ENCODE data around the gene DPY19L1. TPM values are rescaled to one million over a fixed set of nuclear protein-coding genes. Genes with fewer than 3 reads are reported as not detected.
"Not testable (repeated sequence)": the region's sequence is repeated elsewhere in the genome, so short reads cannot be mapped to it uniquely, and the experiment has no call there.

Gene DPY19L1
- polyA plus RNA-seq, 1 donor = 16.0 TPM

DNA sequence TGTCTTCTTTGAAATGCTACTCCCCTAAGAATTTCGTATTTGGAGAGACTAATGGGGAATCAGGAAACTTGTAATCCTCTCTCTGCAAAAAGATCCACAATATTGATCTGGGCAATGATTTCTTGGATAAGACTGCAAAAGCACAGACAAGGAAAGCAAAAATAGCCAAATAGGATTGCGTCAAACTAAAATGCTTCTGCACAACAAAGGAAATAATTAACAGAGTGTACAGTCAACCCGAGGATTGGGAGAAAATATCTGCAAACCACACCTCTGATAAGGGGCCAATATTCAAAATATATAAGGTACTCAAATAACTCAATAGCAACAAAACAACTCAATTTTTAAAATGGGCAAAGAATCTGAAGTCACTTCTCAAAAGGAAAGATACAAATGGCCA, 52.1 kb downstream of the DPY19L1 start:
- DNase-seq = not testable (repeated sequence)

DNA sequence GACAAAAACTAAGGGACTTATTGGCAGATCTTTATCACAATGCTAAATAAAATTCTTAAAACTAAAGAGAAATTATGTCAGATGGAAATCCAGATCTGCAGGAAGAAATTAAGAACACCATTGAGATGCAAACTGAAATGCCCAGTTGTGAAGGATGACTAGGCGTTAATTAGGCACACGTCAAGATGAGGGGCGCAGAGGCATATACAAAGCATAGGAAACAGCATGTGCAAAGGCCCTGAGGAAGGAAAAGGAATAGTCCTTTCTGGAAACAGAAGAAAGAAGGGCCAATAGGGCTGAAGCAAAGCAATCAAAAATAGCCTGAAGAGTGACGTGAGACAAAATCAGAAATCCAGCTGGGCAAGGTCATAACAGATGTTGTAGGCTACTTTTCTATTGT, 53.1 kb downstream of the DPY19L1 start:
- not testable (repeated sequence) for DNase-seq

DNA sequence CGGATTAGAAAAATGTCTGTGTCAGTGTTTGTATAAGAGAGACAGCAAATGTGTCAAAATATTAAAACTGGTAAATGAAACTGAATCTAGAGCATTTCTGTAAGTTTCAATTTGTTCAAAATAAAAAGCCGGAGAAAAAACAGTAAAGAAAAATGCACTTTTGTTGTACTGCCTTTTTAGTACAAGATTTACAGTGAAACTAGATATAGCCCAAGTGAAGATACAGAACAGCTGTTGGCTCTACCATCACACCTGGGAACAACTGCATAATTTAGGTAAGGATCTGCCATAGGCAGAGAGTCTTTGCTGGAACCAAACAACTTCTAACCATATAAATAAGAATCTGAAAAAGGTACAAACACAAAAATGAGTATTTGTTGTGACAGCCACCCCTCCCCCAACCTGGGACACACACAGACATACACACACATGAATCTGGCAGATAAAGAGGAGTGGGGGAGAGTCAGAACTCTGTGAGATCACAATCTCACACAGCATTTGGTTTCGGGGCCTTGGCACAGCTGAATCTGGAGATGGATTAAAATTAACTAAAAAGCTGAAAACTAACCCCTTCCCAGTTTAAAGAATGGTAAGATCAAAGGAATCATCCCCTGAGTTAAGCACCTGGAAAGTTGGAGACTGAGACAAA, 54.8 kb downstream of the DPY19L1 start:
- DNase-seq = no peak

DNA sequence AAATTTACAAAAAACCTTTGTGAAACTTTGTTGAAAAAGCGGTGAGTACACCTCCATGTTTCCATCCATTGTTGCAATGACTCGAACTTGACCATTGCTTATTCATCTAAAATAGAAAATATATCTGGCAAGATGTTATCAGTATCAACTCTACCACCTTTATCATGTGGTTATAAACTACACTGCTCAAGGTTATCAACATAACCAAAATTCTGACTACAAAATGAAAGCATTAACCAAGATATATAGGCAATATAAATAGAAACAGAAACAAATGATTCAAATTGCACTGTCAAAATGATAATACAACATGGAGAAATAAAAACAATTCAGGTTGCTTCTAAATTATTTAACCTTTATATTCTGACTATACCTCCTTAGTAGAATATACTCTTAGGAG, 58.2 kb downstream of the DPY19L1 start:
- not testable (repeated sequence) for DNase-seq

DNA sequence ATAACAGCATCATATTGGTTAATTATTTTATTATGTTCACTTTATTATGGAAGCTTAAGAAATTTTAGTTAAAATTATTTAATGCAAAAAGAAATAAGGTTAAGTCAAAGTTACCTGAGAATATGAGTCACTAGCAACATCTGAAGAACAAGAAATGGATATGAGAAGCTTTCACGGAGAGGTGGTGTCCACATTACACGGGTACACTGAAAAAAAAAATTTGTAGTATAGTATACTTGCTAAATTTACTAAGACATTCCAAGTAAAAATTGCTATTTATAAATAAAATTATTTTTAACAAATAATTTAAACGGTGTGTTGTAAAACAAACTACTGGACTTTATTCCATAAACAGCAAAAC, 63.9 kb downstream of the DPY19L1 start:
- no peak for DNase-seq

DNA sequence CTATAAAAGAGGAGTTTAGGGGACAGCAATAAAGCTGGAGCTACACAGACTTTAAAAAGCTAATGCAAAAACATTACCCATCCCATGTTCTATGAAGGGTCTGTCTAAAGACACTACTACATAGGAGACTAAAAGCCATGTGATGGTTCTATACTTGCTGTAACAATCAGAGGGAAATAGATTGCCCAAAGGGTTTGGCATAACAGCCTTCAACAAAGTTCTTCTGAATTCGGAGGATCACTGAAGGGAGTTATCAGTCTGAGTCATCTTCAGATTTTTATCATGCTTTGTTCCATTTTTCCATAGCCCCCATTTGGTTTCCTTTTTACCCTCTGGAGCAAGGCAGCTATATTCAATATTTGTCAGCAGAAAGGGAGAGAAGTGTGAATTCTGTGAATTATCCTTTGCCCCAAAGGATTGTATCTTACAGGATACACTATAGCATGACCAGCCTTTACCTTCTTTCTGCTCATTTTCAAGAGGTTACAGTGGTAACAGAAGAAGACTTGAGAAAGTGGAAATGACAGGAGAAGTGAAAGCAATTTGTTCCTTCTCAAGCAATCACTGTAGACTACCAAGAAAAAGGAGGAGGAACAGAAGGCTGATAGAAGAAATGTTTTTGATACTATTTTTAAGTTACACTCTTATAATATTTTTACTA, 64.4 kb downstream of the DPY19L1 start:
- not testable (repeated sequence) for DNase-seq

DNA sequence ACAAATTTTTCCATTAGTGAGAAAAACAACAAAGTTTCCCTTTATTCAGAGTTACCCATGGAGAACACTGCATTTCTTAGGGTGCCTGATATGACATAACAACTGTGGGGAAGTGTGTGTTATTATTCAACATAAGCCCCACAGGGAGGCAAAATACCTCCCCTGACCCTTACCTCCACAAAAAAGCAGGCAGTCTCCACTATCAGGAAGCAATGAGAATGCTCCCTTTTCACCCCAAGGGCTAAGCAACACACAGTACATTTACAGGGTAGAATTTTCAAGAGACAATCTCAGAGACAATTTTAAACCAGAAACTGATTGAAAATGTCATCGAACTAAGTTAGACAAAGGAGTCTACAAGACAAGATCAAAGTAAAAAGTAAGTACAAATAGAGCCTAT, 69.5 kb downstream of the DPY19L1 start:
- DNase-seq = not testable (repeated sequence)

DNA sequence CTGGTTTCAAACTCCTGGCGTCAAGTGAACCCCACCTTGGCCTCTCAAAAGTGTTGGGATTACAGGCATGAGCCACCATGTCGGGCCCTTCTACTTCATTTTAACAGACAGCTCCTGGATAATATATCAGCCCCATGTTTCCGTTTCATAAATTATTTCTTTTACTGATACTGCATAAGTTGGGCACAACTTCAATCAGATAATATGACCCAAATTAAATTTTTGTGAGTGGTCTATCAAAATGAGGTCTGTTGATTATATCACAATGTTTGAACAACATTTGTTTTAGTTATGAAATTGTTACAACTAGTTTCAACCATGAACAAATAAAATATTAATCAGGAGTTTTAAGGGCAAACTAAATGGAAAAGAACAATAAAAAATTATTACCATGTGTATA, 70.8 kb downstream of the DPY19L1 start:
- DNase-seq = not testable (repeated sequence)

DNA sequence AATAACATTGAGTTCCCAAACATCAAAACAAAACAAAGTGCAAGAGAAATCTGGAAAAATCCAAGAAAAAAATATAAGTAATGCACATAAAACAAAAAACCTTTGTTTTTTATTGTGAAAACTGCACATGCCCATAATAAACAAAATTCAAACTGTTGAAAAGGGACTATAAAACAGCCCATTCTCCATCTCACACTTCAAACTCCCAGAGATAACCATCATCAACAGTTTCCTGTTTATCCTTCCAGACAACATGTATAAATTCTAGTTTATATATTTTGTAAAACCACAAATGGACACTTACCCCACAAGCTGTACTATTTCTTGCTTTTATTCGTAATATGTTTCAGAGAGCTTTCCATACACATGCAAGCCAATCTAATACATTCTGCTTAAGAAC, 79.3 kb downstream of the DPY19L1 start:
- DNase-seq = no peak

DNA sequence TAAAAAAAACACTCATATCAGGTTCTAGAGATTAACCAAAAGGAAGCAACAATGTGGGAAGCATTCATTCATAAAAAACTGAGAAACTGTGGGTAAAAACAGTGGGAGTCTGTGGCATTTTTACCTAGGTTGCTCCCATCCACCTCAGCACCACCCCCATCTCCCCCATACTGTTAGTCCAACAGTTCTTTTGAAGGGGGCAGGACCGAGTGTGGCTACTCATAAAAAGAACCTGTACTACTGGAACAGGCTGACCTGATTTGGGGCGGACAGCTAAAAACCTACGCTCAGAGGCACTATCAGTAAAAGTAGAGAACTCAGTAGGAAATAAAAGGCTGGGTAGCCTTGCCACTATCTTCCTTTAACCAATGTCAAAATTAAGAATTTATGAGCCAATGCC, 84.5 kb downstream of the DPY19L1 start:
- DNase-seq = no peak

DNA sequence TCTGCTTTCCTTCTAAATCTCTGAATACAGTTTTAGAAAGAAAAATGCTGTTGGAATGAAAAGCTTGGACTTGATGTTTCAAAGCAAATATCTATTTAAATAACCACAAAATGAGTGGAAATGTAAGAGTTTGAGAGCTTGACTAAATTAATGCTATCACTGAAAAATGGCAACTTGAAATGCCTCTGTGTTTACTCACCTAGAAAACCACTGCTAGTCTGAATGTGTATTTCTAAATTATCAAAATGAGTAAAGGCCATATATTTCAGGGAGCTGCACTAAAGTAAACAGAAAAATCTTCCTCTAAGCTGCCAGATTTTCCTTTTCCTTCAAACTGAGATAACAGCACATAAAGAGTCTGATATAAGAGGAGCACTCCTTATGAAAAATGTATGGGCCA, 87.9 kb downstream of the DPY19L1 start:
- DNase-seq = no peak

DNA sequence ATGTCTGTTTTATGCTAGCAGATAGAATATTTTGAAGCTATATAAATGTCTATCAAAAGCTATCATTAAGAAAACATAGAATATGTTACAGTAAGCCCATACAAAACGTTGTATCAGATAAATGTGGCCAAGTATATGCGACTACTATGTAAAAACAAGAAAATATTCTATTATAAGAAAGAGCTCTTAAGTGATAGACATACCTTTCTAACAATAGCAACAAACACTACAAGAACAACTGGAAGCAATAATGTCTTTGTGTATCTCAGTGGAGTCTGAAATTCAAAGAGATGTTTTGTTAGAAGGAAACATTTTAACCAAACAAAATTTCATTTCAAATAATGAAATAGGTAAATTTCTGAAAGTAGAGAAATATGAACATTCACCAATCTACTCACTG, 89.9 kb downstream of the DPY19L1 start:
- not testable (repeated sequence) for DNase-seq

DNA sequence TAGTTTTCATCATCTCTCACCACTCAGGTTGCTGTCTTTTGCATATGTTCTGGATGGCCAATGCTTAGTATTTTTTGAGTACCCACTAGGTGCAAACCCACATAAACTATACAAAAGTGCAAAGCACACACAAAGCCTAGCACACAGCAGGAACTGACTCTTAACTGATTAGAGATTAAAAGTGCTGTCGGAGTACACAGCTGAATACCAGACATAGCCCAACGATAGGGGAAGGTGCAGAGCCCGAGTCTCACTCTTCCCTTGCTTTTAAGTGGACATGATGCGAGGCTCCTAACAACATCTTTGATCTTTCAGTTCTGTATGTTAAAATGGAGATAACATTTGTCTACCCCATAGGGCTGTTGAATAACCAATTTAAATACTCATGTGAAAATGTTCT, 90.8 kb downstream of the DPY19L1 start:
- DNase-seq = no peak

DNA sequence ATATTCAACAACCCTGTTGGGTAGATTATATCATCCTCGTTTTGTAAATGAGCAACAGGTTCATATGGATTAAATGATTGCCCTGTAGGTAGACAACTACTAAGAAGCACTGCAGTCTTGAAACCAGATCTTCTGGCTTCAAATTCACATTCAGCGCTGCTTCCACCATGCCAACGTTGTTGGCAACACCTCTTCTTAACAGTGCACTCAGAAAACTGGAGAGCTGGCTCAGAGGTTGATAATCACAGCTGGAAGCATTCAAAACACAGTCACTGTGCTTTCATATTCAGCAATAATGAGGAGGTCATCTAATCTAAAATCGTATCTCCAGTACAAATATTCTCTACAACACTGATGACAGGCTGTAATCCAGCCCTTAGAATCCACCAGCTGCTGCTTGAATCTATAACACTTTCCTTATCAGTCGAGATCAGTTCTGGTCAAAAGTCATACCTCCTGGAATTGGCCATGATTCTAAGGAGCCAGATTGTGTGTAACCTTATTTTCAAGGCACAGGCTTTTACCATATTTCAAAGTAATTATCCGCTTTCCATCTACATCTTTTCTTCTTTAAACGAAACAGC, 91.3 kb downstream of the DPY19L1 start:
- DNase-seq = not testable (repeated sequence)

DNA sequence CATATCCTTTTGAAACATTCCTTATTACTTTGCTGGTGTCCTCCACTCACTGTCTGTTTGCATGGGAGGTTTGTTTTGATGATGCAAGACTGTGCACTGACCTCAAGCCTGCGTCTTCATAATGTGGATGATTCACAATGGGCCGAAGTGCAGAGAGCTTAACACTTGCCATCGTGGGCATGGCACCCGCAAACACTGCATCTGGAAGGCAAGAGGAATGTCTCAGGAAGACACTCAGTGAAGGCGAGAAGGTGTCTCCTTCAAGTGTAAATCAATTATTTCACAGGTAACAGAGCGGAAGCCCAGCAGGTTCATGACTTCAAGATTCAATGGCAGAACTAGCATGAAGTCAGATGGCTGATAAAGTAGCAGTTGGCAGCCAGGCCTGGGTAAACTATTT, 98.1 kb downstream of the DPY19L1 start:
- DNase-seq = no peak

DNA sequence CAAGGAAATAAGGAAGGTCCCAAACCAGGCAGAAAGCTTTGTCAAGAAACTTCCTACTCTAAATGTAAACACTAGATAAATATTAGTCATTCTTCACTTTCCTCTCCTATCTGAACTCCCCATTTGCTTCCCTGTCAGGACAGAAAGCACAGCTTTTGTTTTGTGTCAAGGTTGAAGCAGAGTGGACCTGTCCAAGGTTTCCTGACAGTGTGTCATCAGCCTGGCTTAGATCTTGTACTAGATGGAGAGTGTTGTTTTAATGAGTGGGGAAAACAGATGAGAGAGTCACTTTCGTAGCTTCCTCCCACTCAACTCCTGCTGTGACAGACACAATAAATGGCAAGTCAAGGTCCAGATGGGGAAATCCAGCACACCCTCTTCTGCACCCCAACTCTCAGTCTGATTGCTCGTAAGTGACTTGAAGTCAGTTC, 101.5 kb downstream of the DPY19L1 start:
- not testable (repeated sequence) for DNase-seq

DNA sequence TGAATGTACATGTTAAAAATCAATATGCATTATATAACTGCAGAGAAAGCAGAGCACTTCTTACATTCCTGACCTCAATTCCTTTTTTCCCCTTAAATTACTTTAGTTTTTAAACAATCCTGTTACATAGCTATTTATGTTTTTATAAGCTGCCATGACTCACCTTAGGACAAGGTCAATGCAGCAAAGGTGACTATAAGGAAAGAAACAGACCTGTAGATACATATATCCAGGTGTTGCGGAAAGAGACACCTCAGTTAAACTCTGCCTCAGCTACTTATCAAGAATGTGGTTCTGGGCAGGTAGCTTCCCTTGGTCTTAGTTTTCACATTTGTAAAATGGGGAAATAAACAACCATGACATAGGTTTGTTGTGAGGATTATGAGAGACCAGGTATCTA, 105.5 kb downstream of the DPY19L1 start:
- DNase-seq = no peak

DNA sequence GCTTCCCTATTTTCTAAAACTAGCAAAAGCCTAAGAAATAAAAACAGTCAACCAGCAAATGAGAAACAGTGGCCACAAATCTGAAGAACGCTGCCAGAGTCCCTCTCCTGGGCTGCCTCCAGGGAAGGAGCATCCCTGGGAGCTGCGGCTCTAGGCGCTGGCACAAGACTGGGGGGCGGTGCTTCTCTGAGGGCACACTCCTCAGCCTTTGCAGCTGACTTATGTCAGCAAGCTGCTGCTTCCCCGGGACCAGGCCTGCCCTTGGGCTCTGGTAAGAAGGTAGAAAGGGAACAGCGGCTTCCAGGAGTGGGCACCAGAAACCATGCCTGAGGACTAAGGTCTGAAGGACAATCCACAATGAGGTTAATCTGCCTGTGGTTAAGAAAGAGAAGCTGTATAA, 107.5 kb downstream of the DPY19L1 start:
- not testable (repeated sequence) for DNase-seq

DNA sequence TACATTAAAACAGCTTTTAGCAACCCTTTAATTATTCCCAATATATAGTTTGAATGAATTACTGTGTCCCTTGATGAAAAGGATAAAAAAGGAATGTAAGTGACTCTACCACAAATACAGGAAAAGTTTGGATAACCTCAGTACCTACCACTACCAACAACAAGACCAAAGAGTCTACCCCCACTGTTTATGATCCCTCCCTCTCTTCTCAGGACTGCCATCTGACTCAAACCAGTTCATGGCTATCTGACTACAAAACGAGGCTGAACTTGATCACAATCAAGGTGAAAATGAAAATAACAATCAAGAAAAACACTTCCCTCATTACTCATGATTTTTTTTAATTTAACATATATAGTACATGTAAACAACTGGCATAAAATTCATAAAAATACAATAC, 108.7 kb downstream of the DPY19L1 start:
- DNase-seq = no peak

DNA sequence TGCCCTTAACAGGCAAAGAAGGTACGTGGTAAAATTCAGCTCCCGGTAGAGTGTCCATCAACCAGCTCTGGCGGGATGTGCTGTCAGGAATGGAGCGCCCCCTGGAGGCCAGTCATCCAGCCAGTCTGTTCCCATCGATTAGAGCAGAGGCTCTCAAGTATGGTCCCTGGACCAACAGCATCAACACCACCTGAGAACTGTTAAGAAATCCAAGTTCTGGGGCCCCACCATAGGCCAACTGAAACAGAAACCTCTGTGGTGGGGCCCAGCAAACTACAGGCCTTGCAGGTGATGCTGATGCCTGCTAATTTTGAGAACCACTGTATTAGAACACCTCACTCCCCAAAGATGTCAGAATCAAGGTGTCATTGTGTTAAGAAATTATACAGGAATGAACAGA, 109.2 kb downstream of the DPY19L1 start:
- DNase-seq = no peak

DNA sequence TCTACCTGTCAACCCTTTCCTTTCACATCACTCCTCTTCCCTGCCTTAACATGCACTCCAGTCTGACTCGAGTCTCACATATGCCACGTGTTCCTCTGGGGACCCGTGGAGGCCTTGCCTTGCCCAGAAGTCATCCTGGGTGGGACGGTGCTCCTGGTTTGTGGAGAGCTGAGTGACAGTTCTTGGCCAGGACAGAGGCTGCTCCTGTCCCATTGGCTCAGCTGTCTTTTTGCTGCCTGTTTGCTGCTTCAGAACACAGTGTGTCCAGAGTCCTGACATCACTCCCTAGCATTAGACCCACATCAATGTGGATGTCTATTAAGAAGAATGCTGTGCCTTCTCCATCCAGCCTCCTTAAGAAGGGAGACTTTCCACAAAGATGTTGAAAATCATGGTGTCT, 116.8 kb downstream of the DPY19L1 start:
- not testable (repeated sequence) for DNase-seq

DNA sequence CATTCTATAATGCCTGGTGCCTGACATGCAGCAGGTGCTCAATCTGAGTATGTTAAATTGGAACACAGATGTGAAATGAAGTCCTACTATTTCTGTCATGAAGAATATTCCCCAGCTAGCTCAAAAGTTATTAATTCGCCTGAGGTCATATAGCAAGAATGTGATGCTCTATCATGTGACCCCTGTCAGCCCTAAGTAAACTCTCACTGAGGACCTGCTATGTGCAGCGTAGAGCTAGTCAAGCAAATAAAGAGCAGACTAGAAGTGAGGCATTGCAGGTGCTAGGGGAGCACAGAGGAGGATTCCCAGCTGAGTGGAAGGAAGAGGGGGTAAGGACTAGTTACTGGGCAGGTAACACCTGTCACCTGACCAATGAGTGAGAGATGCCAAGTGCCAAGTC, 118.2 kb downstream of the DPY19L1 start:
- not testable (repeated sequence) for DNase-seq

DNA sequence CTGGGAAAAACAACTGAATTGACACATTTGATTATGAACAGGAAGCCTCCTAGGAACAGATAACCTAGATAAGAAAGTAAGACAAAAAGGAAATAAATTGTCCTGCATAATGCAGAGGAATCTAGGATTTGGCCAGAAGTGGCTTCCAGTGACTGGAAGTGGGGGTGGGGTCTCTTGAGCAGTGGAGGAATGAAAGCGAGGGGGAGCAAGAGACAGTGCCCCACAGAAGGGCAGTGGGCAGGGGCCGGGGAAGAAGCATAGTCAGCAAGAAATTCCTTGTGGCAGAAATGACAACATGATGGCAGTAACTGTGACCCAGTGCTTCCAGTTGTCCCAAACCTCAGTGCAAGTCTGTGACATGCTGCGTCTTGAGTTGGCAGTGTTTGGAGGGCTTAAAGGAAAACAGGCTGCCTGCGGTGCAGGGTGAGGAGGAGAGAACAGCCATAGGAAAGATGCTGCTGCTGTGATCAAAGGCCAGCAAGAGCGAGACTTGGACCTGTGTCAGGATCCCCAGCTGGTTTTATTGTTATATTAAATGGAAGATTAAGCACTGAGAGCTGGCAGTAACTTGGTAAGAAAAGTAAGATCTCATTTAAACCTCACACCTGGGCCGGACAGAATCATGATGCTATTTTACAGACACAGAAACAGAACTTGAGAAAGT, 119.0 kb downstream of the DPY19L1 start:
- not testable (repeated sequence) for DNase-seq

DNA sequence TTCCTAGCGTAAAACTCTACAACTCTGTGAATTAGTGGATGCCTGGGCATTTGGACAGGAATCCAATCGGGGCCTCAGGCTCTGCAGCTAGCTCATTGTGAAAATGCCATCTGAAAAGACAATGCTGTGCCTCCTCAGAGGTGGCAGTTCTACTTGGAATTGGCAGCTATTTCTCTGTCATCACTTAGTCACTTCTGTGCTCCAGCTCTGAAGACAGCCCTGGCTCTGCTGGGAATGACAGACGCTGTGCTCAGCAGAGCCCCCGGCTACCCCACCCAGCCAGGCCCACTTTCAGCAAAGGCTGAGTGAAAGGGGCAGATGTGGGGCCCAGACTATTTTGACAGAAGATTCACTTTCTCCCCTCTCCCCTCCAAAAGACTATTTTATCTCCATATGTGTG, 119.8 kb downstream of the DPY19L1 start:
- not testable (repeated sequence) for DNase-seq
